Loucy (cell line): Measurements from ENCODE around the gene PRRX1.

Experiments used
- H2AFZ ChIP-seq: fragments of 200-600 bp; sonication (generic); 2 replicates; pipeline ENCODE4 v1.6.0; 2016; ENCODE audit warnings: antibody characterized with exemption, mild to moderate bottlenecking, low read length, moderate library complexity
- H3F3A ChIP-seq: fragments of 200-600 bp; 2 replicates; pipeline ENCODE4 v1.6.0; 2016; ENCODE audit warnings: antibody characterized with exemption, low read depth, mild to moderate bottlenecking
- H3K27me3 ChIP-seq: fragments of 200-600 bp; sonication (generic); 2 replicates; pipeline ENCODE4 v1.6.1; 2014; ENCODE audit warnings: low read length, mild to moderate bottlenecking; ENCODE audit not compliant: insufficient read depth, poor library complexity, severe bottlenecking
- H3K36me3 ChIP-seq: fragments of 200-600 bp; sonication (generic); 2 replicates; pipeline ENCODE4 v1.6.1; 2016; ENCODE audit warnings: low read length; ENCODE audit not compliant: insufficient read depth
- H3K4me1 ChIP-seq: fragments of 200-600 bp; sonication (generic); 2 replicates; pipeline ENCODE4 v1.5.1; 2014; ENCODE audit warnings: low read length, mild to moderate bottlenecking; ENCODE audit not compliant: insufficient read depth, poor library complexity, severe bottlenecking
- H3K4me2 ChIP-seq: fragments of 200-600 bp; sonication (generic); 2 replicates; pipeline ENCODE4 v1.6.0; 2014; ENCODE audit warnings: antibody characterized with exemption, low read length, low read depth, mild to moderate bottlenecking; ENCODE audit not compliant: poor library complexity, severe bottlenecking
- H3K4me3 ChIP-seq: fragments of 200-600 bp; sonication (generic); 2 replicates; pipeline ENCODE4 v1.5.1; 2014; ENCODE audit warnings: low read length, mild to moderate bottlenecking, mixed read lengths; ENCODE audit not compliant: poor library complexity, severe bottlenecking
- H3K79me2 ChIP-seq: fragments of 200-600 bp; sonication (generic); 2 replicates; pipeline ENCODE4 v1.6.1; 2014; ENCODE audit warnings: low read length; ENCODE audit not compliant: insufficient read depth
- H3K9ac ChIP-seq: fragments of 200-600 bp; sonication (generic); 2 replicates; pipeline ENCODE4 v1.6.0; 2014; ENCODE audit warnings: mild to moderate bottlenecking, low read depth, low read length, moderate library complexity; ENCODE audit not compliant: poor library complexity, severe bottlenecking
- H3K9me2 ChIP-seq: fragments of 200-600 bp; sonication (generic); replicated peaks from 2 replicates; pipeline ENCODE4 v1.6.1; 2016; ENCODE audit warnings: low read depth, low read length, mixed read lengths
- H3K9me3 ChIP-seq: fragments of 200-600 bp; sonication (generic); 2 replicates; pipeline ENCODE4 v1.6.1; 2014; ENCODE audit warnings: mild to moderate bottlenecking, antibody characterized with exemption, low read length, low read depth; ENCODE audit not compliant: insufficient read depth
- H4K20me1 ChIP-seq: fragments of 200-600 bp; sonication (generic); 2 replicates; pipeline ENCODE4 v1.6.0; 2014; ENCODE audit warnings: antibody characterized with exemption, low read length, mild to moderate bottlenecking; ENCODE audit not compliant: insufficient read depth, poor library complexity, severe bottlenecking
- CTCF ChIP-seq: fragments of 200-600 bp; sonication (generic); conservative IDR thresholded peaks from 2 replicates; pipeline ENCODE4 v1.5.1; 2014; ENCODE audit warnings: mild to moderate bottlenecking, antibody characterized with exemption, low read length
- EZH2phosphoT487 ChIP-seq: fragments of 200-600 bp; IDR thresholded peaks from 2 replicates; pipeline ENCODE4 v1.6.1; 2018; ENCODE audit warnings: antibody characterized with exemption, mild to moderate bottlenecking, moderate library complexity, borderline replicate concordance

Gene PRRX1

DNA sequence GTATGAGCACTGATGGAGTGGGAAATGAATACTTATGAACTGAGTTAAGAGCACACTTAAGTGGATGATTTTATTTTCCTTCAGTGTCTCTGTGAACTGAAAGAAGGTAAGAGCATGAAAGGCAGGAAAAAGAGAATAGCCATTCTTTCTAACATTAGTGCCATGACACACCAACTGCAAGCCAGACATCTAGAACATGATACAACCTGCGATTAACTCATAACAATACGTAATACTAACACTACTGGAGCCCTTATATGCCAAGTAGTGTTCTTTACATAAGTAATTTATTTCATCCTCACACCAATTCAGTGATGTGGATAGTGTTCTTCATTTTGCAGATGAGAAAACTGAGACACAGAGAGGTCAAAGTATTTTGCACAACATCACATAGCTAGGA, 56.7 kb downstream of the PRRX1 start:
- Histone ChIP-seq H4K20me1 (no peaks in the 10 kb centered on the region), H3K79me2 (no peaks in the 10 kb centered on the region), H3K4me2 (no peak overlapping the region), H3K9me3 (no peaks in the 10 kb centered on the region), H3K36me3 (no peaks in the 10 kb centered on the region), H3K27me3 (no peaks in the 10 kb centered on the region), H3K4me3 (no peak overlapping the region), H2AFZ (peak overlapping the region; percentile 35; the same call in 1 of the 2 replicates), H3K4me1 (peaks cover 20% of the 10 kb centered on the region), H3F3A (no peaks in the 10 kb centered on the region), H3K9me2 (no peaks in the 10 kb centered on the region), H3K9ac (no peak overlapping the region)
- TF ChIP-seq CTCF (no peak), EZH2phosphoT487 (no peak)

DNA sequence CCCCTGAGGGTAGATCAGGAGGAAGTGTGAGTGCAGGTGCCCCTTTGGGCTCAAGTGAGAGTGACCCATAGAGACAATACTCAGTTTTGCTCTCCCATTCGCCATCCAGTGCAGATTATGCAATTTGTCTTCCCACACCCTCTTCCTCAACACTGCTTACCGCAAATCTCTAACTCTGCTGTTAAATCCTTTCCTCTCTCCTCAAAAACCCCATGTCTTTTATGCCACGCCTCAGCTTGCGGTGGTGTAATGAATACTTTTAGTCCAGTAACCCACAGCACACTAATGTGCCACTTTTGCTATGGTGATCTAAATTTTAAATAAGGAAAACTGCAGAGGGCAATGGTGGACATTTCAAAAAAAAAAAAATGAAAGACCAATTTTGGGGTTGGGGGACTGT, 57.7 kb downstream of the PRRX1 start:
- Histone ChIP-seq H3K4me1 (peaks cover 20% of the 10 kb centered on the region), H3K4me3 (no peak overlapping the region), H4K20me1 (no peaks in the 10 kb centered on the region), H3K9me2 (no peaks in the 10 kb centered on the region), H3F3A (no peaks in the 10 kb centered on the region), H3K79me2 (no peaks in the 10 kb centered on the region), H3K9me3 (no peaks in the 10 kb centered on the region), H3K36me3 (no peaks in the 10 kb centered on the region), H3K9ac (no peak overlapping the region), H2AFZ (no peak overlapping the region), H3K4me2 (no peak overlapping the region), H3K27me3 (no peaks in the 10 kb centered on the region)
- TF ChIP-seq CTCF (no peak), EZH2phosphoT487 (no peak)

DNA sequence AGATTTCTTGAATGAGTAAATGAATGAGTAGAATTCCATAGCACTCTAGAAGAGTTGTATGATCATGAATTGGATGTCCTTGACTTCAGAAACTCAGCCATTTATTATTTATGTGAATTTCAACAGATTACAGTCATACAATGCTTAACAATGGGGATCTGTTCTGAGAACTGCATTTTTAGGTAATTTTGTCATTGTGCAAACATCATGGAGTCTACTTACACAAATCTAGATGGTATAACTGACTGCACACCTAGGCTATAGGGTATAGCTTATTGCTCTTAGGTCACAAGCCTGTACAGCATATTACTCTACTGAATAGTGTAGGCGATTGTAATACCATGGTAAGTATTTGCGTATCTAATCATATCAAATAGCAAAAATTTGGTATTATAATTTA, 59.6 kb downstream of the PRRX1 start:
- Histone ChIP-seq H3K4me1 (peaks cover 19% of the 10 kb centered on the region), H4K20me1 (no peaks in the 10 kb centered on the region), H3K4me3 (no peak overlapping the region), H3K27me3 (no peaks in the 10 kb centered on the region), H3K9me3 (no peaks in the 10 kb centered on the region), H3K9ac (no peak overlapping the region), H3K4me2 (no peak overlapping the region), H2AFZ (no peak overlapping the region), H3K9me2 (no peaks in the 10 kb centered on the region), H3K79me2 (no peaks in the 10 kb centered on the region), H3F3A (no peaks in the 10 kb centered on the region), H3K36me3 (no peaks in the 10 kb centered on the region)
- TF ChIP-seq CTCF (no peak), EZH2phosphoT487 (no peak)
